Measurements from ENCODE around the gene CD47.

DNA sequence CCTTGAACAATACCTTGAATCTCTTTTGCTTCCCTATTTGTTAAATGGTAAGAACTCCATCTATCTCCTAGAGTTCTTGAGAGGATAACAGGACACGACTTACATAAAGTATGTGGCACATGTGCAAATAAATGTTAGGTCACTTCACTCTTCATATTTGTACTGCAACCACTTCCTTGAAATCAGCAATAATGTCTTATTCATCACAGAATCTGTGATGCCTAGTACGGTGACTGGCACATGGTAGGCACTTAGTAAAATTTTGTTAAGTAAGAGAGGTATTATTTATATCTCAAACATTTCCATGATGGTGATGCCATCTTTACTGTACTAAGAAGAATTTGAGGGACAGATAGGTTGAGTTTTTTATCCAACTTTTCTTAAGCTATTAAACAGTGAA, 14.3 kb downstream of the CD47 start:
- TF ChIP-seq, protein P1, sequence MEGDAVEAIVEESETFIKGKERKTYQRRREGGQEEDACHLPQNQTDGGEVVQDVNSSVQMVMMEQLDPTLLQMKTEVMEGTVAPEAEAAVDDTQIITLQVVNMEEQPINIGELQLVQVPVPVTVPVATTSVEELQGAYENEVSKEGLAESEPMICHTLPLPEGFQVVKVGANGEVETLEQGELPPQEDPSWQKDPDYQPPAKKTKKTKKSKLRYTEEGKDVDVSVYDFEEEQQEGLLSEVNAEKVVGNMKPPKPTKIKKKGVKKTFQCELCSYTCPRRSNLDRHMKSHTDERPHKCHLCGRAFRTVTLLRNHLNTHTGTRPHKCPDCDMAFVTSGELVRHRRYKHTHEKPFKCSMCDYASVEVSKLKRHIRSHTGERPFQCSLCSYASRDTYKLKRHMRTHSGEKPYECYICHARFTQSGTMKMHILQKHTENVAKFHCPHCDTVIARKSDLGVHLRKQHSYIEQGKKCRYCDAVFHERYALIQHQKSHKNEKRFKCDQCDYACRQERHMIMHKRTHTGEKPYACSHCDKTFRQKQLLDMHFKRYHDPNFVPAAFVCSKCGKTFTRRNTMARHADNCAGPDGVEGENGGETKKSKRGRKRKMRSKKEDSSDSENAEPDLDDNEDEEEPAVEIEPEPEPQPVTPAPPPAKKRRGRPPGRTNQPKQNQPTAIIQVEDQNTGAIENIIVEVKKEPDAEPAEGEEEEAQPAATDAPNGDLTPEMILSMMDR (IDR thresholded peaks at IDR 0.05): no peak
- no peak for TF ChIP-seq POLR2A (IDR thresholded peaks at IDR 0.05)
